ENCODE results near the gene PTPN6. TPM values are rescaled to one million over a fixed set of nuclear protein-coding genes. Genes with fewer than 3 reads are reported as not detected.

Gene PTPN6
- total RNA-seq, 2 donors from 2014 or later: 18.7 to 31.4 TPM

DNA sequence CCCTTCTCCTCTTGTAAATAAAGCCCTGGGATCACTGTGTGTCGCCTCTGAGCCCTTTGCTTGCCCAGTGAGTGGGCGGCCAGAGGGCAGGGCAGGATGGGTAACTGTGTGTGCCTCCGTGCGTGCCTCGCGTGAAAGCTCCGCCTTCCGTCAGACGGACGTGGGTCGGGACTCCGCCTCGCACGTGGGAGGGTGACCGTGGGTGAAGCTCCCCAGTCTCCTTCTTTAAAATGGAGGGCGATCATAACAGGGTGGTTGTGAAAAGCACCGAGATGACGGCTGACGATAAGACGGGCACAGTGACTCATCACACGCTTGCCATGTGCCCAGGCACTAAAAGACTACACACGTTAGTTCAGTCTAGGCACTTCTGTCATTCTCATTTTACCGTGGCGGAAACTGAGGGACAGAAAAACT lies 10.1 kb downstream of the PTPN6 start:
- peak; percentile 91 for DNase-seq (ENCODE audit: low spot score)
- intact Hi-C loops (cut with DNase I): loop anchor here (10.0 kb wide), 2 partner anchors 124 to 134 kb away; partner anchors contain the start of gene C1R (in 1 of the 2)

DNA sequence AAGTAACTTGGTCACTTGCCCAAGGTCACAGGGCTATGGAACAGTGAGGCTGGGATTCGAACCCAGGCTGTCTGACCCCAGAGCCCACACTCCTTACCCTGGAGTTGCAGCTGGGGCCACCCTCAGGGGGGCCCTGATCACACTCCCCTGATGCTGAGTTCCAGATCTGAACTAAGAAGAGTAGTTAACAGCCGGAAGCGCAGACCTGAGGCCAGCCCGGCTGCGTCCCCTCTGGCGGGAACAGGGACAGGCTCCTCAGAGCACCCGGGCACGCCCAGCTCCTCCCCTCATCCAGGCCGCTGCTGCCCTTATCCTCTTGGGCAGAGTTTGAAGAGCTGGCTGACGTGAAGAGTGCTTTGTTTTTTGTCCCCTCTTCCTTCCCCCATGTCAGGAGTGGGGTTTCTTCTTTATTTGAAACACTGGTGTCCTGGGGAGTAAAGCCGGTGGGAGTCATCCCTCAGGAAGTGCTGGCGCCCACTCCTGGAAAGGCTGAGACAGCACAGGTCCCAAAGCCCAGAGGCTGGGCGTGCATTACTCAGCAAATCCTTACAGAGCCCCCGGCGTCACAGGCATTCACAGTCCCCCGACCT lies 10.6 kb downstream of the PTPN6 start:
- DNase-seq (ENCODE audit: low spot score): peak; percentile 92
- intact Hi-C loops (cut with DNase I): loop anchor here (10.0 kb wide), 2 partner anchors 123 to 133 kb away; partner anchors contain the start of gene C1R (in 1 of the 2)

DNA sequence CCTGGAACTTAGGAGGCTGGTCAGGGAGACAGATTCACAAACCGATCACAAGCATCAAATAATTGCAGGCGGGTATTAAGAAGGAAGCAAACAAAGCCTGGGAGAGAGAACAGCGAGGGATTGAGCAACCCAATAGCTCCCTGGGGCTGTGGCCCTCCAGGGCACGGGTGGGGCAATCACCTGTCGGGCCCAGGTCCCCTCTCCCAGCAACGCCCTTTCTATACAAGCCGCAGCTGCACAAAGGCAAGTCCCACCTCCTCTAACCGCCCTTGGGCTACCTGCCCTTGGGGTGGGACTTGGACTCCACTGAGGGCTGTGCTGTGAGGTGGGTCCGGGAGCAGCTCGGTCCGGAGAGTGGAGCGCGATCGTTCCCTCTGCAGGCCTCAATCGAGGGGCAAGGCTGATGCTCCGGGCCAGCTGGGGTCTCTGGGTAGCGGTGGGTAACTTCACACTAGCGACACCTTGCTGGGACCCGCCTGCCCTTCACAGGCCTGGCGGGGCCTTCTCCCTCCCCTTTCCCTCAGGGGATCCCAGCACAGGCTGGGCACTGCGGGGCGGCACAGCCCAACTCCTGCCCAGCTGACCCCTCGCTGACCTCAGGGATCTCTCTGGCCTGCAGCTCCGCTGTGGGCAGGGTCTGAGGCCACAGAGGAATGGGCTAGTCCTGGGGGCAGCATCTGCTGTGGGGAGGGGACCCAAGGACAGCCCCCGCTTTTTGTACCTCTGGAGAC lies 11.3 kb downstream of the PTPN6 start:
- intact Hi-C loops (cut with DNase I): loop anchor here (10.0 kb wide), 2 partner anchors 122 to 132 kb away; partner anchors contain the start of gene C1R (in 1 of the 2)
- peak; percentile 81 for DNase-seq (ENCODE audit: low spot score)

DNA sequence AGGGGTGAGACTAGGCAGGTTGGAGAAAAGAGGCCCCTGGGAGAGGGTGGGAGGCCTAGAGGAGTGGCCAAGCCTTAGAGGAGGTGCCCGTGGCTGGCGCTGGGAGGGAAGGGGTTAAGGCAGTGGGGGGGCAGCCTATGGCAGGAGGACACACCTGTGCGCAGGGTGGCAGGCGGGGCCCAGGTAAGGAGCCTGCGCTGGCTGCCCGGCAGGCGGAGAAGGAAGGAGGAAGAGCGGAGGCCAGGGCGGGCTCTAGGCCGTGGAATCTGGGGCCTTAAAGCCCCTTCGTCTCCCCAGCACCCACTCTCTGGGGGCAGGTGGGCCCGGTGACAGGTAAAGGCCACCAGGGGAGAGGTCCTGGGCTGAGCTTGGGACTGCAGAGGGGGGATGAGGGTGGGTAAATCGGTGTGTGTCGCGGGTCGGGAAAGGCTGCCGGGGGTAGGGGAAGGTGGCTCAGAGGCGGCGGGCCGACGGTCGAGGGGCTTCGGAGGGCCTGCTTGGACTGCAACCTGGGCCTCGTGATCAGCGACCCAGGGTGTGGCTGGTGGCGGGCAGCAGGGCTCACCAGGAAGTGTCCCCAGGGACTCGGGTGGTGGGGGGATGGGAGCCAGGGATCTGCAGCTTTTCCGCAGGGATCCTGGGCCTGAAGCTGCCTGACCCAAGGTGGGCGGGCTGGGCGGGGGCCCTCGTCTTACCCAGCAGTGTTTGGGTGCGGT lies 12.0 kb downstream of the PTPN6 start:
- DNase-seq (ENCODE audit: low spot score): peak; percentile 81
- intact Hi-C loops (cut with DNase I): loop anchor here (10.0 kb wide), 2 partner anchors 122 to 132 kb away; partner anchors contain the start of gene C1R (in 1 of the 2)

DNA sequence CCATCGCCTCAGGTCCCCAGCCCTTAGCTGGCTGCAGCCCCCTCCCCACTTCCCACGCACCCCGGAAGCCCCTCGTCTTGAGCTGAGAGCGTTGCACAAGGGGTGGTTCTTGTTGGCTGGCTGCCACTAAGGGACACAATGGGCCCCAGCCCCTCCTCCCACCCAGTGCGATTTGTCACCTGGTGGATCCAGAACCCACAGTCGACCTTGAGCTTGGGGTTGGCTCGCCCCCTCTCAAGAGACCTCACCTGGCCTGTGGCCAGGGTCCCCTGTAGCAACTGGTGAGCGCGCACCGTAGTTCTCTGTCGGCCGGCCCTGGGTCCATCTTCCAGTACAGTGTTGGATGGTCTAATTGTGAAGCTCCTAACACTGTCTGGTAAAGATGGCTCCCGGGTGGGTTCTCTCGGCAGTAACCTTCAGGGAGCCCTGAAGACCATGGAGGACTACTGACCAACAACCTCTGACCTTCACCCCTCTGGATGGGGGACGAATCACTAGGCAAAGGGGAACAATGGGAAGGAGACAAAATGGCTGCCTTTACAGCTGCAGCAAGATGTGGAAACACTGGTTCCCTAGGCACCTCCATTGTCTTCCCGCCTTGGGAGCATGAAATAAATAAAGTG lies 12.7 kb downstream of the PTPN6 start:
- DNase-seq (ENCODE audit: low spot score): peak; percentile 82
- intact Hi-C loops (cut with DNase I): loop anchor here (10.0 kb wide), 2 partner anchors 121 to 131 kb away; partner anchors contain the start of gene C1R (in 1 of the 2)

DNA sequence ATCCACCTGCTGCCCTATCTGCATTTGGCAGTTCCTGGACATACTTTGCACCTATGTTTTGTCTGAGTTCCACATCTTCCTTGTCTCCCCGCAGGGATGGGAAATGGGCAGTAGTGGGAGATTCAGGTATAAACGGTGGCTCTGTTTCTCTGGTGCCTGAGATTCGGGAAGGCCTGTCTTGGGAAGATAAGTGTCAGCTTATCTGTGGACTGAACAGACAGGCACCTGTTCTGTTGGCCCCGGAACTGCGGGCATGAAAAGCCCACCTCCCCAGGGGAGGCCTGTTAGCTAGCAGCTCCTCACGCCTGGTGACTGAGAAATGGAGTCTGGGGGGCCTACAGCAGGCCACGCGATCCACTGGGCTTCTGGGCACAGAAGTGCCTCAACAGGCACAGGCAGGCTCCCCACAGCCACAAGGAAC lies 13.5 kb downstream of the PTPN6 start:
- DNase-seq (ENCODE audit: low spot score): peak; percentile 78
- intact Hi-C loops (cut with DNase I): loop anchor here (10.0 kb wide), 2 partner anchors 120 to 130 kb away; partner anchors contain the start of gene C1R (in 1 of the 2)

DNA sequence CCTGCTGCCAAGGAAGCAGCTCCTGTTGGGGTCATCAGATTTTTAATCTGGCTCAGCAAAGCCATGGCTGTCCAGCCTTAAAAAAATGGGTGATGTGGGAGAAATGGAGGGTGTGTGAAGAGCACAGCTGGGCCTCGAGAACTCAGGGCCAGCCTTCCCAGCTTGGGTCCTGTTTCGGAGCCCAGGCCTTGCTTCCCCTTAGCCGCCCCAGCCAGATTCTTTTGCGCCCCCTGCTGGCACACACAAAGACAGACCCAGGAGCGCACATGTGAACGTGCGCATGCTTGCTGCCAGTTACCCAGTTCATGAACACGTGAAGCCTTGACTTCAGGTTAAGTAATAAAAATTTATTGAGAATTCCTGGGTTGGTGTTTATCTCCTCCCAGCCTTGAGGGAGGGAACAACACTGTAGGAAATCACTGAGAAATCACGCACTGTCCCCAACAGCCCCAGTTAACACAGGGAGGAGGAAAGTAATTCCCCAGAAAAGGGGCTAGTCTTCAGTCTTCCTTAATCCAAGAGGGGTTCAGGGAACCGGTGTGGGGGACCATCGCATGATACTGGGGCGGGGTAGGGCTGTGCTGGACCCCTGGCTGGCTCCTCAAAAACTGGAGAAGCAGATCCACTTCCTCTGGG lies 14.0 kb downstream of the PTPN6 start:
- intact Hi-C loops (cut with DNase I): loop anchor here (10.0 kb wide), 2 partner anchors 120 to 130 kb away; partner anchors contain the start of gene C1R (in 1 of the 2)
- peak; percentile 96 for DNase-seq (ENCODE audit: low spot score)

DNA sequence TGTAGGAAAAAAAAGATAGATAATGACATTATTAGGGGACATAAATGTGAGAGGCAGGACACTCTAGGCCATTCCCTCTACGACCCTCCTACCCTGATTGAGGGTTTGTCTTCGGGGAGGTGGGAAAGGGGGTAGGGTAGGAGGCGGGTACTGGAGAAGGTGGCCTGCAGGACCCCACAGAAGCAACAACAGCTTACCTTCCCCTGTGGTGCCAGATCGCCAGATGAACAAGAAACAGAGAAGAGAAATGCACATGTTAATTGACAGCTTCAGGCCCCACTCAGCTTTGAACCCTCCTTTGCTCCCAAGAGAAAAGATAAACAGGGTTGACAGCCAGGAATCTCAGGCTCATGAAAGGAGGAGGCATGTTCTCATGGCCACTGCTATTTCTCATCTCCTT lies 14.6 kb downstream of the PTPN6 start:
- DNase-seq (ENCODE audit: low spot score): peak; percentile 24
- intact Hi-C loops (cut with DNase I): loop anchor here (2.0 to 10.0 kb wide), 3 partner anchors 51 to 129 kb away; partner anchors contain the start of gene C1R (in 1 of the 2)

DNA sequence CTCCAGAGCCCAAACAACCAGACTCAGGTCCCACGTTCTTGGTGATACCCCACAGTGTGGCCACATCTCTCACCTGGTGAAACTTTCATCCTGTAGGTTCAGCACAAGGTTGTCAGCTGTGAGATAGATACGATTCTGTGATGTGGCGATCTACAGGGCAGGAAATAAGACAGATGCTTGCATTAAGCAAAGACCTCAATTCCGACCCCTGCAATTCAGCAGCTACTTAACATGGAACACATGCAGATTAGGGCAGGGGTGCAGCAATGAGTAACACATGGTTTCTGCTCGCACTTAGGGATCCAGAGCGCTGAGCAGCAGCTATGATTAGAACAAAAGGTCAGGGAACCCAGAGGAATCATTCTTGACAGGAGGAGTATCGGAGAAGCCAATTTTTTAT lies 15.2 kb downstream of the PTPN6 start:
- intact Hi-C loops (cut with DNase I): loop anchor here (2.0 to 10.0 kb wide), 3 partner anchors 50 to 128 kb away; partner anchors contain the start of gene C1R (in 1 of the 2)
- DNase-seq (ENCODE audit: low spot score): peak; percentile 9

DNA sequence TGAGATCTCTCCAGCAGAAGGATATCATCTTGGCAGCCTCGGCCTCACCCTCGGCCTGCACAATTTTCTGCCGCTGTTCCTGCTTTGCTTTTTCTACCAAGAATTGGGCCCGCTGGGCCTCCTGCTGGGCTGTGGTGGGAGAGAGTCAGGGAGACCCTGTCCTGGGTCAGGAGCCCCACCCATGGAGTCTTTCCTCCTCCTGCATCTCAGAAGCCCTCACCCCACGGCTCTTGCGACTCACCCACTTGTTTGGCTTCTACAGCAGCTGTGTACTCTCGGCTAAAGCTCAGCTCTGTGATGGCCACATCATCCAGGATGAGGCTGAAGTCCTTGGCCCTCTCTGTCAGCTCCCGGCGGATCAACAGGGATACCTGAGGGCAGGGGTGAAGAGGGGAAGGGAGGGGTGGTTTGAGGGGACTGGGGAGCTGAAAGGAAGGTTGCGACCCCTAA lies 16.5 kb downstream of the PTPN6 start:
- intact Hi-C loops (cut with DNase I): loop anchor here (2.0 to 10.0 kb wide), 4 partner anchors 43 to 127 kb away; partner anchors contain the start of gene C1R (in 1 of the 2)
- peak; percentile 67 for DNase-seq (ENCODE audit: low spot score)

DNA sequence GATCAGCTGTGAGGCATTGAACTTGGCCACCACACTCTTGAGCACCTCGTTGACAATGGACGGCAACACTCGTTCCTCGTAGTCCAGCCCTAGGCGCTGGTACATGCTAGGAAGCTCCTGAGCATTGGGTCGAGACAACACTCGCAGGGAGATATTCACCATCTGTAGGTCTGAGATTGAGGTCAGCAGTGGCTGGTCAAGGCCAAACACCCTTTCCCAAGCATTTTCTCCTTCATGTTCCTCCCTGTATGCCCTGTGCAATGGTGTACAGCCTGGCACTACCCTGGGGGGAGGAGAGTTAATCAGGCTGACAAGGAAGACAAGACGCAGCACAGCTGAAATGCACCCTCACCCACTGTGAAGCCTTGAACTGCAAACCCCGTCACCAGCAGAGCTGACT lies 17.3 kb downstream of the PTPN6 start:
- DNase-seq (ENCODE audit: low spot score): peak; percentile 32
- intact Hi-C loops (cut with DNase I): loop anchor here (2.0 to 10.0 kb wide), 3 partner anchors 44 to 126 kb away; partner anchors contain the start of gene C1R (in 1 of the 2)

DNA sequence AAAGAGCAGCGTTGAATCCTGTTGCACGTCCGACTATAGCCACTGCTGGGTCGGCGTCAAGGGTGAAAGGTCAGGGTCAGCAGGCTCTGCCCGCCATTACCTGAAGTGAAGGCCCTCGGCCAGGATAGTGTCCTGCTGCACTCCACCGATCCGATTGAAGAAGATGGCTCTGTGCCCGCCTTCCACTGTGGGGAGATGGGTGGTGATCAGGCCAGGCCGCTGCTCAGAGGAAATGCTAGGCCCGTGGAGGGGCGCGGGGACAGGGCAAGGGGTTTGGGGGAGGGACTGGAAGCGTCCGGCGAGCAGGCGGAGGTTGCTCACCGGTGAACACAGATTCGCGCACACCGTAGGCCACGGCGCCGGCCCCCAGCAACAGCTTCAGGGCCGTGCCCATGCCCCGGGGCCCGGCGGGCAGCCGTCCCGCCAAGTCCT lies 19.0 kb downstream of the PTPN6 start:
- DNase-seq (ENCODE audit: low spot score): no peak
- intact Hi-C loops (cut with DNase I): no loop called here

DNA sequence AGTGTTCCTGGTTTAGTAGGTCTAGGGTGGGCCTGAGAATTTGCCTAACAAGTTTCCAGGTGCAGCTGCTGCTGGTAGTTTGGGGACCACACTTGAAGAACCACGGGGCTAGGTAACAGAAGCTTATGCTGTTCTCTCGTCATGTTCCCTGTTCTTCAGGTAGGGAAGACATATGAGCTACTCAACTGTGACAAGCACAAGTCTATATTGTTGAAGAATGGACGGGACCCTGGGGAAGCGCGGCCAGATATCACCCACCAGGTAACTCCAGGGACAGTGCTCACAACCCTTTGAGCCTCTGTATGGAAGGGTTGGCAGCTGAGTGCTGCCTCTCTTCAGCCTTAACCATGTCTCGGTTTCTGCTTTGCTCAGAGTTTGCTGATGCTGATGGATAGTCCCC lies 23.0 kb downstream of the PTPN6 start:
- DNase-seq (ENCODE audit: low spot score): peak; percentile 45

DNA sequence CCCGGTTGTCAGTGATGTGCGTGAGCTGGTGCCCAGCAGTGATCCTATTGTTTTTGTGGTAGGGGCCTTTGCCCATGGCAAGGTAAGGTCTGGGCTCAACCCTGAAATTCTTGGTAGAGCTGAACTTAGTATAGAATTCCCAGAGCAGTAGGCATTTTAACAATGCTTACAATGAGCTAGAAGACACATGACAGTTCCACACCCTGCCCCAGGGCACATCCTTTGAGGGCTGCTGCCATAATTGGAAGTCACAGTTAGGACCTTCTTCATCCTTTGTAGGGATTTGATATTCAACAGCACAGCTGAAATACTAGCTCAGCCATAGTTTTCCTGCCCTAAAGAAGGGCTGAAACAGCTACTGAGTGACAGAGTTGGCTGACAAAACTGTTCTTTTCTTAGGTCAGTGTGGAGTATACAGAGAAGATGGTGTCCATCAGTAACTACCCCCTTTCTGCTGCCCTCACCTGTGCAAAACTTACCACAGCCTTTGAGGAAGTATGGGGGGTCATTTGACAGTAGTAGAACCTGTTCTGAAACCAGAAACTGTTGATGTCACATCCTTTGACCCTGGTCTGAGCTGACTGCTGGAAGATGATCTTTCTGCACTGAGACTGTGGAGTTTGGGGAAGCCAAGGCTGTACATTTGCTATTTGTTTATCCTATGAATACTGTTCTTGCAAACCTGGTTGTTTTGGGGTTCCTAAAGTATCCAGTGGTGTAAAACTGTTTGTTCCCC lies 24.3 kb downstream of the PTPN6 start:
- no peak for DNase-seq (ENCODE audit: low spot score)
- intact Hi-C loops (cut with DNase I): no loop called here

More for the DNA sequence above, 23.0 kb downstream of the PTPN6 start:
- intact Hi-C loops (cut with DNase I): no loop called here

DNA sequence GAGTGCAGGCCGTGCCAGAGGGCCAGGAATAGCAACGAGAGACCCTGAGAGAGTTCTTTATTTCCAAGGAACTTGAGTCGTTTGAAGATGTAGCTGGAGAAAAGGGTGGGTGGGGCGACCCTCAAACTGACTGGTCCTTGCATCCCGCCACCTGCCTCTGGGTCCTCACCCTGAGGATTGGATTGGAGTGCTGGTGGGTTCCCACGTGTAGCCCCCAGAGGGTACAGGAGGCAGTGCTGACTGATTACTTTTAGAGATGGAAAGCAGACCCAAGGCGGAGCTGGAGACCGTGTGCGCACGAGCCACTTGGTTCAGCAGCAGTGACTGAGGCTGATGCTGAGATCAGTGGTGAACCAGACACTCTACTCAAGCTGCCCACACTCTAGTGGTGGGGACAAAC lies 26.5 kb downstream of the PTPN6 start:
- no peak for DNase-seq (ENCODE audit: low spot score)
- intact Hi-C loops (cut with DNase I): no loop called here

DNA sequence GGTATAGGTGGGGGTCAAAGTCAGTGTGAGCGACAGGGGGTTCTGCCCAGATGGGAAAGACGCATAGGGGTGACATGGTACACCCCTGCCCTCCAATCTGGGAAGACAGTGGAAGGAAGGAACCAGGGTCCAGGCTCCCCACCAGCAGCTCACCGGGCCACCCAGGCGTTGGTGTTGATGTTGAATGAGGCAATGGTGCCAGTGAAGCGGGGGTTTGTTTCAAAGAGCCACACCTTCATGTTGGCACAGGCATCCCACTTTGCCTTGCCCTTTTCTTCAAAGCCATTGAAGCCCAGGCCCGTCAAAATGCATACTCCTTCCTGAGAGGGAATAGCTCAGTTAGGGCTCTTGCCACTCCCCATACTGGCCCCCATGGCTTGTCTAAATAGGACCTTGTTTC lies 27.0 kb downstream of the PTPN6 start:
- intact Hi-C loops (cut with DNase I): no loop called here
- DNase-seq (ENCODE audit: low spot score): no peak

DNA sequence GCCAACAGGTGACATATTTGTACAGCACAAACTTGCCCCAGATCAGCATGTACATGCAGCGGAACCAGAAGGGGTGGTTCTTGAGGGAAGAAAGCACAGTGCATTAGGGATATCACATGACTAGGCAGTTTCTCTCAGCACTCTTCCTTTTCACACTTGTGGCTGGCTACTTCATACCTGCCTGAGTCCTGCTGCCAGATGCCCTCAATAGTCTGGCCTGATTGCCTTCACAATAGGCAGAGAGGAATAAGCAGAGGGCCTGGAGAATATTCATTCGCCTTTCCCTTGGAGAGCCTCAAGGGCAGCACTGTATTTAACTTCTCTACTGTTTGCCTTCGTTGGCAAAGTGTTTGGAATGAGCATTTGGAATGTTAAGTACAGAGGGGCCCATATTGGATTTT lies 27.5 kb downstream of the PTPN6 start:
- intact Hi-C loops (cut with DNase I): no loop called here
- DNase-seq (ENCODE audit: low spot score): no peak

DNA sequence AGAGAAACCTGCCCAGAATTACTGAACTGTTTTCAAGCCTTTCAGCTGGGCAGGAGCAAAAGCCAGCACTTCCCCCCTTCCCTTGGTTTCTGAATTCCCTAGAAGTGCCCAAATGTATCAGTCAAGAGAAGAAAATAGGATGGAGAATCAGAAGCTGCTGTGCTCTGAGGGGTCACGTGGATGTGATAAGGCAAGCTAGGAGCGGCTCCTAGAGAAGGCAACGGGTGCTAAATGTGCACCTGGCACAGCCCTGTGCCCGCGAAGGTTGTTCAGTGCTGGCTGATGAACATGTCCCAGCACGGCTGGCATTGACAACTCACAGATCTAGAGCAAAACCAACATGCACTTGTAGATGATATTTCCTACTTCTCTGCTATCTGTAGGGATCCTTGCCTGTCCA lies 27.9 kb downstream of the PTPN6 start:
- DNase-seq (ENCODE audit: low spot score): no peak
- intact Hi-C loops (cut with DNase I): no loop called here
